ENCODE results near the gene PSIP1. TPM values are rescaled to one million over a fixed set of nuclear protein-coding genes. Genes with fewer than 3 reads are reported as not detected.

Gene PSIP1
- total and polyA plus RNA-seq, 2 donors (not counting 1 experiment from before 2014, with no cell fraction given) = 19.7 to 124 TPM

DNA sequence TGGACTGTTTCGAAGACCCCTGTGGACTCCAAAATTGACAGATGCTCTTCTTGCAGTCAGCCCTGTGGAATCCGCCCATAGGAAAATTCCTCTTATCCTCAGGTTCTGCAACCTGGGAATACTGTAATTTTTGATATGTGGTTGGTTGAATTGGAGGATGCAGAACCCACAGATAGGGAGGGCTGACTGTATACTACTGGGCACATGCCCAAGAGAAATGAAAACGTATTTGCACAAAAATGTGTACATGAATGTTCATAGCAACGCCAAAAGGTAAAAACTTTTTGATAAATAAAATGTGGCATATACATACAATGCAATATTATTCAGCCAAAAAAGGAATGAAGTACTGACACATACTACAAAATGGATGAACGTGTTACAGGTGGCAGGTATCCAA is 90.0 kb downstream of the PSIP1 start:
- Histone ChIP-seq H3K36me3 (replicated peaks in 1 of 2; ENCODE audit: control extremely low read depth in 1 of 2, control insufficient read depth in 1 of 2, extremely low read depth in 1 of 2, insufficient read depth in 2 of 2, low read length in 1 of 2) (peaks cover 0 to 4% of the 10 kb centered on the region in 2 experiments), H3K4me1 (ENCODE audit: control insufficient read depth in 2 of 2, insufficient read depth in 2 of 2, low read length in 2 of 2) (peaks cover 16 to 23% of the 10 kb centered on the region in 2 donors), H3K4me3 (ENCODE audit: control extremely low read depth in 1 of 5, extremely low read depth in 1 of 5, insufficient read depth in 1 of 5, low read depth in 2 of 5, low read length in 4 of 5) (no peak overlapping the region), H4K20me1 (ENCODE audit: control insufficient read depth, insufficient read depth, low read length, poor library complexity, severe bottlenecking) (no peaks in the 10 kb centered on the region), H2AFZ (ENCODE audit: insufficient read depth, low read depth, low read length, poor library complexity, severe bottlenecking) (no peak overlapping the region), H3K9ac (ENCODE audit: low read length) (no peak overlapping the region), H3K27me3 (replicated peaks in 1 of 4; ENCODE audit: control extremely low read depth in 1 of 4, control insufficient read depth in 3 of 4, insufficient read depth in 4 of 4, low read length in 3 of 4) (no peaks in the 10 kb centered on the region), H3K9me3 (ENCODE audit: control extremely low read depth in 1 of 3, control insufficient read depth in 2 of 3, insufficient read depth in 1 of 3, low read length in 2 of 3) (no peaks in the 10 kb centered on the region), H3K4me2 (replicated peaks; ENCODE audit: low read depth, low read length, poor library complexity, severe bottlenecking) (no peak overlapping the region), H3K79me2 (ENCODE audit: control insufficient read depth, insufficient read depth, low read length) (peaks cover 32% of the 10 kb centered on the region), H3K27ac (ENCODE audit: low read length in 2 of 2) (no peak overlapping the region)
- H3K27me3 Mint-ChIP-seq = no peaks in the 10 kb centered on the region
- POLR2A ChIA-PET = no interaction called here
- WGBS (ENCODE audit: insufficient coverage) = 71% methylated on average over 1 of the region's 5 CpGs
- intact Hi-C loops (cut with micrococcal nuclease) = no loop called here
- no peak overlapping the region for H3K27ac Mint-ChIP-seq
- peaks cover 26% of the 10 kb centered on the region for H3K4me1 Mint-ChIP-seq
- no peak for TF ChIP-seq EZH2 (IDR thresholded peaks at IDR 0.05; ENCODE audit: borderline replicate concordance, insufficient read depth, low read depth, low read length, poor library complexity, severe bottlenecking)
- TF ChIP-seq, protein P1, sequence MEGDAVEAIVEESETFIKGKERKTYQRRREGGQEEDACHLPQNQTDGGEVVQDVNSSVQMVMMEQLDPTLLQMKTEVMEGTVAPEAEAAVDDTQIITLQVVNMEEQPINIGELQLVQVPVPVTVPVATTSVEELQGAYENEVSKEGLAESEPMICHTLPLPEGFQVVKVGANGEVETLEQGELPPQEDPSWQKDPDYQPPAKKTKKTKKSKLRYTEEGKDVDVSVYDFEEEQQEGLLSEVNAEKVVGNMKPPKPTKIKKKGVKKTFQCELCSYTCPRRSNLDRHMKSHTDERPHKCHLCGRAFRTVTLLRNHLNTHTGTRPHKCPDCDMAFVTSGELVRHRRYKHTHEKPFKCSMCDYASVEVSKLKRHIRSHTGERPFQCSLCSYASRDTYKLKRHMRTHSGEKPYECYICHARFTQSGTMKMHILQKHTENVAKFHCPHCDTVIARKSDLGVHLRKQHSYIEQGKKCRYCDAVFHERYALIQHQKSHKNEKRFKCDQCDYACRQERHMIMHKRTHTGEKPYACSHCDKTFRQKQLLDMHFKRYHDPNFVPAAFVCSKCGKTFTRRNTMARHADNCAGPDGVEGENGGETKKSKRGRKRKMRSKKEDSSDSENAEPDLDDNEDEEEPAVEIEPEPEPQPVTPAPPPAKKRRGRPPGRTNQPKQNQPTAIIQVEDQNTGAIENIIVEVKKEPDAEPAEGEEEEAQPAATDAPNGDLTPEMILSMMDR (IDR thresholded peaks at IDR 0.05) = no peak
- DNase-seq (no peak), ATAC-seq (ENCODE audit: low read depth) (no peak)
- CTCF ChIA-PET = no interaction called here
- H3K4me3 Mint-ChIP-seq = no peak overlapping the region
- no peaks in the 10 kb centered on the region for H3K9me3 Mint-ChIP-seq (ENCODE audit: insufficient read depth)

GRCh38 chr9:15417626-15418025 is 93.1 kb downstream of the PSIP1 start:
- 79% methylated on average over 6 of the region's 6 CpGs for WGBS (ENCODE audit: insufficient coverage)
- H3K9me3 Mint-ChIP-seq (ENCODE audit: insufficient read depth) = no peaks in the 10 kb centered on the region
- H3K4me3 ChIP-seq (ENCODE audit: control extremely low read depth in 1 of 5, extremely low read depth in 1 of 5, insufficient read depth in 1 of 5, low read depth in 2 of 5, low read length in 4 of 5) = no peak overlapping the region
- no peak for TF ChIP-seq EZH2 (IDR thresholded peaks at IDR 0.05; ENCODE audit: borderline replicate concordance, insufficient read depth, low read depth, low read length, poor library complexity, severe bottlenecking)
- no peak overlapping the region for H3K4me2 ChIP-seq (replicated peaks; ENCODE audit: low read depth, low read length, poor library complexity, severe bottlenecking)
- DNase-seq = no peak
- H2AFZ ChIP-seq (ENCODE audit: insufficient read depth, low read depth, low read length, poor library complexity, severe bottlenecking) = no peak overlapping the region
- peaks cover 5% of the 10 kb centered on the region in 2 donors for H3K4me1 ChIP-seq (ENCODE audit: control insufficient read depth in 2 of 2, insufficient read depth in 2 of 2, low read length in 2 of 2)
- H3K4me1 Mint-ChIP-seq = peaks cover 6% of the 10 kb centered on the region
- no peaks in the 10 kb centered on the region for H4K20me1 ChIP-seq (ENCODE audit: control insufficient read depth, insufficient read depth, low read length, poor library complexity, severe bottlenecking)
- H3K27ac Mint-ChIP-seq = no peak overlapping the region
- no peak for ATAC-seq (ENCODE audit: low read depth)
- H3K27ac ChIP-seq (ENCODE audit: low read length in 2 of 2) = no peak overlapping the region
- H3K9me3 ChIP-seq (ENCODE audit: control extremely low read depth in 1 of 3, control insufficient read depth in 2 of 3, insufficient read depth in 1 of 3, low read length in 2 of 3) = peaks cover 0 to 6% (median 2%) of the 10 kb centered on the region in 3 donors
- no peaks in the 10 kb centered on the region for H3K27me3 ChIP-seq (replicated peaks in 1 of 4; ENCODE audit: control extremely low read depth in 1 of 4, control insufficient read depth in 3 of 4, insufficient read depth in 4 of 4, low read length in 3 of 4)
- intact Hi-C loops (cut with micrococcal nuclease) = loop anchor here (1.0 kb wide), 1 partner anchor 139 kb away; no protein-coding TSS in a partner anchor
- H3K79me2 ChIP-seq (ENCODE audit: control insufficient read depth, insufficient read depth, low read length) = no peaks in the 10 kb centered on the region
- peaks cover 4% of the 10 kb centered on the region for H3K27me3 Mint-ChIP-seq
- POLR2A ChIA-PET = no interaction called here
- CTCF ChIA-PET = no interaction called here
- H3K4me3 Mint-ChIP-seq = no peak overlapping the region
- no peaks in the 10 kb centered on the region for H3K36me3 ChIP-seq (replicated peaks in 1 of 2; ENCODE audit: control extremely low read depth in 1 of 2, control insufficient read depth in 1 of 2, extremely low read depth in 1 of 2, insufficient read depth in 2 of 2, low read length in 1 of 2)
- H3K9ac ChIP-seq (ENCODE audit: low read length) = no peak overlapping the region

All from B cell (primary cell).